ENCODE data around the gene MYL5.
"Not testable (repeated sequence)": the region's sequence is repeated elsewhere in the genome, so short reads cannot be mapped to it uniquely, and the experiment has no call there.

MYL5 gene

DNA sequence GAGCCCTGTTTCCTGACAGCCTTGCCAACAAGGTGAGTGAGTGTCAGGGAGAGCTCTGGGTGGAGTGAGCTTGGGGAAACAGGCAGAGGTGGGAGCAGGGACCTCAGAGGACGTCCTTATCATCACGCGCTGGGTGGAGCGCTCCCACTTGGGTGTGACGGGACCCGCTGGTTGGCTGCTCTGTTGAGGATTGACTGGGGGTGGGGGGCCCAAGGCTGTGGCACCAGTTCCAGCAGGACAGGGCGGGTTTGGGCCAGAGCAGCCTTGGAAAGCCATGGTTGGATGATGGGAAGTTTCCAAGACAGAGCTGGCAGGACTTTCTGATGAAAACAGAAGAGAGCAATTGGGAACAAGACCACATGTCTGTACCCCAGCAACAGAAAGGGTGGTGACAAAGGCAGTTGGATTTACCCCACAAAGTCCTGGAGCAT is 28.3 kb downstream of the MYL5 start:
- Mint-ChIP-seq H3K4me1 (peaks cover 4% of the 10 kb centered on the region), H3K4me3 (peak overlapping the region; percentile 36), H3K9me3 (no peaks in the 10 kb centered on the region), H3K36me3 (no peaks in the 10 kb centered on the region), H3K27ac (no peak overlapping the region), H3K27me3 (no peaks in the 10 kb centered on the region)

DNA sequence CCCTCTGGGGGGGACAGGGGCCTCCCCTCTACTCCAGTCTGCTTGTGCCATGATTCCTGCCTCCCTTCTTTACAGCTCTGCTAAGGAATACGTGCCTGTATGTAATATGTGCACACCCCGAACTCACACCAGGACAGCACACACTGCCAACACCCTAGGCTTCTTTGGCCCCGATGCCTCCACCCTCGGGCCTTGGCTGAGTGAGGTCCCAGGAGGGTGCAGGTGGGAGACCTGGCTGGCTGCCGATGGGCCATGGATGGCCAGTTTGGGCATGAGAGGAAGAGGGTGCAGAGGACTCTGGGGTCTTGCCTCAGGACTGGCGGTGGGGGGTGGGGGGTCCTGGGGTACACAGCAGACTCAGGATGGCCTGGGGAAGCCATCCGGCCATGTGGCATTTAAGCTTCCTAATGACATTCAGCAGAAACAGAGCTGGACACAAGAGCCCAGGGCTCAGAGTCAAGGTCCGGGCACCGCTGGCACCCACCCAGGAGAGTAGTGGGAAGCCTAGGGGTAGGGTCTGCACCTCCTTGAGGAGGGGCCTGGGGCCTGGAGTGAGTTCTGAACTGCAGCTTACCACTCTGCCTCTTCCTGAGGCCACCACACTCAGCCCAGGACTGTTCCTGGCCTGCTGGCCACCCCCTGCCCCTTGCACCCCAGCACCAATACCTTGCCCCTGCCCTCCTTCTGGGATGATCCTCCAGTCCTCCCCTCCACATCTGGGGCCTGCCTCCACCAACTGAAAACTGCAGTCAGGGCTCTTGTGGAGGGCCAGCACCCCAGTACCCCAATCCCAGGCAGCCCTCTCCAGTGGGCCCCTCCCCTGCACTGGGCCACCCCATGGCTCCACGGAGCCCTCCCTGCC is 29.2 kb downstream of the MYL5 start:
- peaks cover 7% of the 10 kb centered on the region for H3K4me1 Mint-ChIP-seq
- no peaks in the 10 kb centered on the region for H3K27me3 Mint-ChIP-seq
- H3K4me3 Mint-ChIP-seq, result no peak overlapping the region
- no peaks in the 10 kb centered on the region for H3K9me3 Mint-ChIP-seq
- no peak overlapping the region for H3K27ac Mint-ChIP-seq
- no peaks in the 10 kb centered on the region for H3K36me3 Mint-ChIP-seq

DNA sequence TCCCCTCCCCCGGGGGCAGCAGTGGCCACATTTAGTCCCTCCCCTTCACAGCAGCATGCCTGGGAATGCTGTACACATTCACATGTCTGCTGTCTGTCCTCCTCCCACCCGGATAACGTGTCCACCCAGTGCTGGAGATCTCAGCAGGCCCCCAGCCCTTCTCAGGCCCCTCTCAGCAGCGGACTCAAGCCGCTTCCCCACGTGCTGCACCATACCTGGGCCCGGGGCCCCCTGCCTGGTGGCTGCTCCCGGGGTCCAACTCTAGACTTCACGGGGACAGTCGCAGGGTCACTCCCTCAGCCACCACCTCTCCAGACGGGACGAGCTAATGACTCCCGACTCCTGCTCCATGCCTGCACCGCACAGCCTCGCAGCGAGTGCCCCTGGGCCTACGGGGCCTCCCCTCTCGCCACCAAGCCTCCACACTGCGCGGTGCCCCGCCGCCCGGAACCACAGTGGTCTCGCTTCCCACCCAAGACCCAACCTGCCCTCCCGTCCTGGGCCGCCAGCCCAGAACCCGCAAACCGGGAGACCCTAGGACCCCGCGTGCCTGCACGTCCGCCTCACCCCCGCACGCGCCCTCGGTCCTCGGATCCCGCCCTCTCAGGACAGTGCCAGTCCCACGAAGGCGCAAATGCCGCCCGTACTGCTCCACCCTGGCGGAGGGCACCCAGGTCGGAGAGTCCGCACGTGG is 30.0 kb downstream of the MYL5 start:
- Mint-ChIP-seq H3K36me3 (no peaks in the 10 kb centered on the region), H3K27ac (no peak overlapping the region), H3K4me3 (peak overlapping the region; percentile 15), H3K4me1 (peaks cover 14% of the 10 kb centered on the region), H3K27me3 (no peaks in the 10 kb centered on the region), H3K9me3 (no peaks in the 10 kb centered on the region)

DNA sequence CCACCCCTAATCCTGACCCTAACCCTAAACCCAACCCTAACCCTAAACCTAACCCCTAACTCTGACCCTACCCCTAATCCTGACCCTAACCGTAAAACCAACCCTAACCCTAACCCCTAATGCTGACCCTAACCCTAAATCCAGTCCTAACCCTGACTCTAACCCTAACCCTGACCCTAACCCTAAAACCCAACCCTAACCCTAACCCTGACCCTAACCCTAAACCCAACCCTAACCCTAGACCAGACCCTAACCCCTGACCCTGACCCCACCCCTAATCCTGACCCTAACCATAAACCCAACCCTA is 30.6 kb downstream of the MYL5 start:
- H3K27me3 Mint-ChIP-seq, result no peaks in the 10 kb centered on the region
- H3K9me3 Mint-ChIP-seq, result no peaks in the 10 kb centered on the region
- H3K36me3 Mint-ChIP-seq, result no peaks in the 10 kb centered on the region
- H3K4me3 Mint-ChIP-seq, result peak overlapping the region; percentile 69
- H3K4me1 Mint-ChIP-seq, result peaks cover 16% of the 10 kb centered on the region
- no peak overlapping the region for H3K27ac Mint-ChIP-seq

- H3K4me3 Mint-ChIP-seq, result peak within 1 kb of the TSS; percentile 69
- H3K4me1 Mint-ChIP-seq, result peaks cover 22% of the 10 kb centered on the region
- peak within 1 kb of the TSS; percentile 7 for H3K27ac Mint-ChIP-seq
- H3K27me3 Mint-ChIP-seq, result no peaks in the 10 kb centered on the region
- H3K36me3 Mint-ChIP-seq, result no peaks in the 10 kb centered on the region
- H3K9me3 Mint-ChIP-seq, result no peaks in the 10 kb centered on the region
Observed at GRCh38 chr4:705278-706082, 31.1 kb downstream of the MYL5 start, which contains the start of gene PCGF3. Gene PCGF3, plus strand, starts transcription at chr4:705832. Its CDS starts 27,849 bp downstream, at chr4:733681.

- H3K4me3 Mint-ChIP-seq, result not testable (repeated sequence)
- peaks cover 28% of the 10 kb centered on the region for H3K4me1 Mint-ChIP-seq
Observed at GRCh38 chr4:706083-706633, 31.8 kb downstream of the MYL5 start.

DNA sequence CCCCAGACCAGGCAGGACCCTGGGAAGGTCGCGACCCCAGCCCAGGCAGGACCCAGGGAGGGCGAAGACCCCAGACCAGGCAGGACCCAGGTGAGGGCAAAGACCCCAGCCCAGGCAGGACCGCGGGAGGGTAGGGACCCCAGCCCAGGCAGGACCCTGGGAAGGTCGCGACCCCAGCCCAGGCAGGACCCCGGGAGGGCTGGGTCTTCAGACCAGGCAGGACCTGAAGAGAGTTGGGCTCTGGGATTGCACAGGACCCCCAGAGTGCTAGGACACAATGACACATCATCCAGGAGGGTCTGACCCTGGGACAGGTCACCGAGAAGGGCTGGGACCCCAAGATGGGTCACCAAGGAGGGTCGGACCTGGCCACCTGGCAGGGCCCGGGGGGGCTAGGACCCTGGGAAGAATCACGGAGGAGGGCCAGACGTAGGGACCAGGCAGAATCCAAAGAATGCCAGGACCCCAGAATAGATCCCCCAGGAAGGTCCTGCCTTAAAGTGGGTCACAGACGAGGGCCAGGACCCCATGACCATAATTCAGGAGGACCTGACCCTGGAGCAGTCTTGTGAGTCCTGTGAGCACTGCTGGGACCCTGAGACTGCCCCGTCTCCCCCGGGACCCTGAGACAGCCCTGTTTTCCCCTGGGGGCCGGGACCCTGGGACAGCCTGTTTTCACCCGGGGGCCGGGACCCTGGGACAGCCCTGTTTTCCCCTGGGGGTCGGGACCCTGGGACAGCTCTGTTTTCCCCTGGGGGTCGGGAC is 32.7 kb downstream of the MYL5 start:
- H3K27me3 Mint-ChIP-seq, result no peaks in the 10 kb centered on the region
- no peaks in the 10 kb centered on the region for H3K36me3 Mint-ChIP-seq
- no peaks in the 10 kb centered on the region for H3K9me3 Mint-ChIP-seq
- H3K4me1 Mint-ChIP-seq, result peaks cover 29% of the 10 kb centered on the region
- no peak overlapping the region for H3K4me3 Mint-ChIP-seq
- no peak overlapping the region for H3K27ac Mint-ChIP-seq

More at GRCh38 chr4:706083-706633, 31.8 kb downstream of the MYL5 start:
- not testable (repeated sequence) for H3K27ac Mint-ChIP-seq, H3K27me3 Mint-ChIP-seq, H3K36me3 Mint-ChIP-seq, H3K9me3 Mint-ChIP-seq

- Mint-ChIP-seq H3K9me3 (no peaks in the 10 kb centered on the region), H3K4me3 (peak overlapping the region; percentile 3), H3K4me1 (peaks cover 29% of the 10 kb centered on the region), H3K36me3 (no peaks in the 10 kb centered on the region), H3K27ac (peak overlapping the region; percentile 41), H3K27me3 (no peaks in the 10 kb centered on the region)
Observed at GRCh38 chr4:707929-708630, 33.7 kb downstream of the MYL5 start.

GRCh38 chr4:708631-708933 is 34.2 kb downstream of the MYL5 start:
- H3K4me3 Mint-ChIP-seq, result peak overlapping the region; percentile 3
- H3K9me3 Mint-ChIP-seq, result no peaks in the 10 kb centered on the region
- peaks cover 29% of the 10 kb centered on the region for H3K4me1 Mint-ChIP-seq
- no peak overlapping the region for H3K27ac Mint-ChIP-seq
- H3K27me3 Mint-ChIP-seq, result no peaks in the 10 kb centered on the region
- no peaks in the 10 kb centered on the region for H3K36me3 Mint-ChIP-seq

- Mint-ChIP-seq H3K36me3 (no peaks in the 10 kb centered on the region), H3K9me3 (no peaks in the 10 kb centered on the region), H3K4me1 (peaks cover 30% of the 10 kb centered on the region), H3K27ac (no peak overlapping the region), H3K4me3 (no peak overlapping the region), H3K27me3 (no peaks in the 10 kb centered on the region)
Observed at GRCh38 chr4:709348-709747, 35.0 kb downstream of the MYL5 start.

DNA sequence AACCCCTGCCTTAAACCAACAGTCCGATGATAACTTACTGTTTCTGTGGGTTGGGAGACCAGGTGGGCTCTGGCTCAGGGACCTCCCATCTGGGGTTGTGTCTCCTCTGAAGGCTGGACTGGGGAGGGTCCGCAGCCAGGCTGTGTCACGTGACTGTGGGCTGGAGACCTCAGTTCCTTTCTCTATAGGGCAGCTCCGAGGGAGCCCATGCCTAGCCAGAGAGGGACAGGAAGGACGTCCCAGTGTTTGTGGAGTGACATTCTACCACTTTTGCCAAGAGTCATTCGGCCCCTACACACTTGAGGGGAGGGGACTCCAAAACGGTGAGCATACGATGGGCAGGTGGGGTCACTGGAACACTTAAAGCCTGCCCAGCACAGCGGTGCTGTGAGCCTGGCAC is 35.8 kb downstream of the MYL5 start:
- no peak overlapping the region for H3K4me3 Mint-ChIP-seq

GRCh38 chr4:710916-711315 is 36.6 kb downstream of the MYL5 start:
- Mint-ChIP-seq H3K4me1 (peaks cover 38% of the 10 kb centered on the region), H3K4me3 (no peak overlapping the region), H3K27ac (no peak overlapping the region), H3K27me3 (no peaks in the 10 kb centered on the region), H3K36me3 (no peaks in the 10 kb centered on the region), H3K9me3 (no peaks in the 10 kb centered on the region)

More for the DNA sequence above, 35.8 kb downstream of the MYL5 start:
- Mint-ChIP-seq H3K27ac (peak overlapping the region; percentile 77), H3K36me3 (no peaks in the 10 kb centered on the region), H3K27me3 (no peaks in the 10 kb centered on the region), H3K4me1 (peaks cover 35% of the 10 kb centered on the region), H3K9me3 (no peaks in the 10 kb centered on the region)

DNA sequence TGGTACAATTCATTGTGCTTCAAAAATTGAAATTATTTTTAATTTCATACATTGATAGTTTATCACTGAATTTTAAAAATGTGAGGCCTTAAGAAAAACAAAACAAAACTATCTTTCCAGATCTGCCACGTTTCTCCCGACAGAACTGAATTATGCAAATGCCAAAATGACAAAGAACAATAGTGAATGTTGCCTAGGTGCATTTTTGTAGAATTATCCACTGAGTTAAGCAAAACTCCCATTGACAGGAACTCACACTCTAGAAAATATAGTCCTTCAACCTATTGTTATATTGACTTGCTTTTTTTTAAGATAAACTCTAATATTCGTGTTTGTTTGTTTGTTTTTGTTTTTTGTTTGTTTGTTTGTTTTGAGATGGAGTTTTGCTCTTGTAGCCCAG is 37.8 kb downstream of the MYL5 start:
- no peaks in the 10 kb centered on the region for H3K9me3 Mint-ChIP-seq
- no peak overlapping the region for H3K27ac Mint-ChIP-seq
- no peak overlapping the region for H3K4me3 Mint-ChIP-seq
- no peaks in the 10 kb centered on the region for H3K36me3 Mint-ChIP-seq
- no peaks in the 10 kb centered on the region for H3K27me3 Mint-ChIP-seq
- H3K4me1 Mint-ChIP-seq, result peaks cover 42% of the 10 kb centered on the region

DNA sequence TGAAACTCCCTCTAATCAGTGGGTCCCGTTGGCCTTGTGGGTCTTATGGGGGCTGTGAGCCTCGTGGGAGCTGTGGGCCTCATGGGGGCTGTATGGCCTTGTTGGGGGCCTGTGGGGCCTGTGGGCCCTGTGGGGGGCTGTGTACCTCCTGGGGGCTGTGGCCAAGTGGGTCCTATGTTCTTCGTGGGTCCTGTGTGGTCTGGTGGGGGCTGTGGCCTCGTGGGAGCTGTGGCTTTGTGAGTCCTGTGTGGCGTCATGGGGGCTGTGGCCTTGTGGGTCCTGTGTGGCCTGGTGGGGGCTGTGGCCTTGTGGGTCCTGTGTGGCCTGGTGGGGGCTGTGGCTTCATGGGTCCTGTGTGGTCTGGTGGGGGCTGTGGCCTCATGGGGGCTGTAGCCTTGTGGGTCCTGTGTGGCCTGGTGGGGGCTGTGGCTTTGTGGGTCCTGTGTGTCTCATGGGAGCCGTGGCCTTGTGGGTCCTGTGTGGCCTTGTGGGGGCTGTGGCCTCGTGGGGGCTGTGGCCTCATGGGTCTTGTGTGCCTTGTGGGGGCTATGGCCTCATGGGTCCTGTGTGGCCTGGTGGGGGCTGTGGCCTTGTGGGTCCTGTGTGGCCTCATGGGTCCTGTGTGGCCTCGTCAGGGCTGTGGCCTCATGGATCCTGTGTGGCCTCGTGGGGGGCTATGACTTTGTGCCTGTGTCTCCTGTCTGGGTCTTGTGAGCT is 38.7 kb downstream of the MYL5 start:
- H3K27ac Mint-ChIP-seq, result no peak overlapping the region
- no peaks in the 10 kb centered on the region for H3K9me3 Mint-ChIP-seq
- H3K4me3 Mint-ChIP-seq, result no peak overlapping the region
- no peaks in the 10 kb centered on the region for H3K36me3 Mint-ChIP-seq
- H3K4me1 Mint-ChIP-seq, result peaks cover 49% of the 10 kb centered on the region
- H3K27me3 Mint-ChIP-seq, result no peaks in the 10 kb centered on the region
